Transverse colon (tissue), 3 donors: Measurements from ENCODE around the gene PLD5.

ENCODE experiments used
- CTCF ChIP-seq, 5 experiments: fragments of 200-600 bp in 3 of 5; fragments of 450-650 bp in 2 of 5; sonication (generic) in 3 of 5; IDR thresholded peaks; 1 replicate in 2 of 5; 2 replicates in 3 of 5; pipeline ENCODE4 v1.5.1; 2016 to 2017; ENCODE audit warnings: antibody characterized with exemption in 5 of 5, inconsistent platforms in 3 of 5, mild to moderate bottlenecking in 2 of 5, moderate library complexity in 1 of 5
- POLR2A ChIP-seq: fragments of 450-650 bp; IDR thresholded peaks from one replicate; pipeline ENCODE4 v1.6.1; 2016; ENCODE audit warnings: antibody characterized with exemption, mild to moderate bottlenecking, moderate library complexity

- TF ChIP-seq CTCF (IDR thresholded peaks at IDR 0.05) (no peak), POLR2A (no peak)
Observed at GRCh38 chr1:242209063-242209462, 315.4 kb downstream of the PLD5 start.
